NCI-H2171 (cell line): ENCODE results near the gene SSH3.
"Not testable (repeated sequence)": the region's sequence is repeated elsewhere in the genome, so short reads cannot be mapped to it uniquely, and the experiment has no call there.

Experiments
- DNase-seq: peaks from one replicate; lab custom pipeline; 2025; lab: John Stamatoyannopoulos, UW

Gene SSH3

DNA sequence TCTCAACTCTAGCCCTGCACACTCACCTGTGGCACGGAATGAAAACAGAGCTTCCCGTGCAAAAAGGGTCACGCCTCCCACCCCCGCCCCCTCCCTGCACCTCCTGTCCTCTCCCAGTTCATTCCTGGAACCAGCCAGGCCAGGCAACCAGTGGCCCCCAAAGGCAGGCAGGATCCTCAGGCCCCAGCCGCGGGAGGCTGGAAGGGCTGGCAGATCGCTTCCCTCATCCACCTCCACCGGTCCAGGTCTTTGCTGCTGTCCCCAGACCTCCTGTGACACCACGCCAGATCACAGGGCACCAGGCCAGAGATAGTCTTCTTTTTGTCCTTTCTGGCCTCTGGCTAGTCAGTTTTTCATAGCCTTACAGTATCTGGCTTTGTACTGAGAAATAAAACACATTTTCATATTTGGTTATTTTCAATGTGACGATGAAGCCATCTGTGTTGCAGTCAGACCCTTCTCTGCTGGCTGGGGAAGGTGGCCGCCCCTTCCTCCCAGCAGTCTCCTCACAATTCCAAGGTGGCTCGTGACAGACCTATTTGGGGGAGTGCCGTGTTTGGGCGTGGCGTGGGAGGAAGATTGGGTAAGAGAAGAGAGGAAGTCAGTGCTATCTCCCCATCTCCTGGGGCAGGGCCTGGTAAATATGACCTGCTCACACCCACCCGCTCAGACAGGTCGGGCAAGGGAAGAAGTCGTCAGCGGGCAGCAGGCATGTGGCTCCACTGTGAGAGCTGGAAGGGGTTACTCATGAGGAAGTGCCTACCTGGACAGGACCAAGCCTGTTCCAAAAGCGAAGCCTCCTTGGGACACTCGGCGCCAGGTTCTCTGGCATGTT, 9.1 kb downstream of the SSH3 start:
- DNase-seq, result no peak

DNA sequence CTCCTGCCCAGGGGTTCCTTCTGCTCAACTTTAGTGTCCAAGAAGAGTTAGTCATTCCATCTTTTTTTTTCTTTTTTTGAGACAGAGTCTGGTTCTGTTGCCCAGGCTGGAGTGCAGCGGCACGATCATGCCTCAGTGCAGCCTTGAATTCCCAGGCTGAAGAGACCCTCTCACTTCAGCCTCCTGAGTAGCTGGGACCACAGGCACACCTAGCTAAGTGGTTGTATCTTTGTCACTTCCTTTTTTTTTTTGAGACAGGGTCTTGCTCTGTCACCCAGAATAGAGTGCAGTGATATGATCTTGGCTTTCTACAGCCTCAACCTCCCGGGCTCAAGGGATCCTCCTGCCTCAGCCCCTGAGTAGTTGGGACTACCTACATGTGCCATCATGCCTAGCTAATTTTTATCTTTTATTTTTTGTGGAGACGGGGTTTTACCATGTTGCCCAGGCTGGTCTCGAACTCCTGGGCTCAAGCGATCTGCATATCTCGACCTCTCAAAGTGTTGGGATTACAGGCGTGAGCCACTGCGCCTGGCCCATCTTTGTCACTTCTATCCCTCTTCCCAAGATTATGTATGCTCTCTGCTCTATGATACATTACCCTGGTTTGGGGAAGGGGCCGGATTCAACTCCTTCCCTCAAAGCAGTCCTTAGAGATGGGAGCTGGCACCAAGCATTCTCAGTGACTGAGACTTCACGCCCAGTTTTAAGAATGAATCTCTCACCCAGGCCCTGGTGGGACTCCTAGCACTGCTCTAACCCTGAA, 10.0 kb downstream of the SSH3 start:
- no peak for DNase-seq

DNA sequence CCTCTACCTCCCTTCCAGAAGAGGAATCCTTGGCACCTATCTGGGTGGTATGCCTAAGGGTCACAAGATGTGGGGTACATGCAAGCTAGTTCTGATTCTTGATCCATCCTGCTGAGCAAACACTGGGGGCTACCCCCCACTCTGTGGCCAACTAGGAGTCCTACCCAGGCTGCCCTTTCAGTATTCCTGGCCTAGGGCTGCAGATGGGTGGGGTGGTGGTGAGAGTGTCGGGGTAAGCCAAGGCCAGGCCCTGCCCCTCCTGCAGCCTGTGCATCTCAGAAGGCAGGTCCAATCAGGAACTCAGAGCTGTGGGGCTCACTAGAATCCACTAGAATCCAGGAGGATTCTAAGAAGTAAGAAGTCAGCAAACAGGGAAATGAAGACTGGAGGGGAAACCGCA, 10.9 kb downstream of the SSH3 start:
- DNase-seq, result no peak

DNA sequence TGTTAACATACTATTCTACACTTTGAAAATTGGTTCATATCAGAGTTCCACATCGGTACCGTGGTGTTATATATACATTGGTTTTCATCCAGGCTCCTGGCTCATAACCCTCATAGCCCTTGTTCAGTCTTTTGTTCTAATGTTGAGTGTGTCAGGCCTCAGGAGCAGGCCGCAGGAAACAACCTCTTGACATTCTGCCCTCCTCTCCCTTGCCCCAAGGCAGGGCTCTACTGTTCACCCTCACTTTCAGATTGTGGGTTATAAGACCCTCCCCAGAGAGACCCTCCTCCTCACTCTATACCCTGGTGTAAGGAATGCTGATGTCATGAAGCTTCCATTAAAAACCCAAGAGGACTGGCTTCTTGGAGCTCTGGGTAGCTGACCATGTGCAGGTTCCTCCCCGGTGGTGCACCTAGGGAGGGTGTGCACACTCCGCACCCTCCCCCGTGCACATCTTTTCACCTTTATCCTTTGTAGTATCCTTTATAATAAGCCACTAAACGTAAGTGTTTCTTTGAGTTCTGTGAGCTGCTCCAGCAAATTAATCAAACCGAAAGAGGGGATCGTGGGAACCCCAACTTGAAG, 12.1 kb downstream of the SSH3 start:
- DNase-seq, result no peak

DNA sequence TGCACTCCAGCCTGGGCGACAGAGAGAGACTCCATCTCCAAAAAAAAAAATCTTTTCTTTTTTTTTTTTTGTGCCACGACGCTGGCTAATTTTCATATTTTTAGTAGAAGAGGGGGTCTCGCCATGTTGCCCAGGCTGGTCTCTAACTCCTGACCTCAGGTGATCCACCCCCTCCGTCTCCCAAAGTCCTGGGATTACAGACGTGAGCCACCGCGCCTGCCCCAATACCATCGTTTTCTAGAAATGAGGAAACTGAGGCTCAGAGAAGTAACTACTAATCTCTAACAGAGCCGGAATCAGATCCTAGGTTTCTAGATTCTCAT, 13.5 kb downstream of the SSH3 start:
- no peak for DNase-seq

DNA sequence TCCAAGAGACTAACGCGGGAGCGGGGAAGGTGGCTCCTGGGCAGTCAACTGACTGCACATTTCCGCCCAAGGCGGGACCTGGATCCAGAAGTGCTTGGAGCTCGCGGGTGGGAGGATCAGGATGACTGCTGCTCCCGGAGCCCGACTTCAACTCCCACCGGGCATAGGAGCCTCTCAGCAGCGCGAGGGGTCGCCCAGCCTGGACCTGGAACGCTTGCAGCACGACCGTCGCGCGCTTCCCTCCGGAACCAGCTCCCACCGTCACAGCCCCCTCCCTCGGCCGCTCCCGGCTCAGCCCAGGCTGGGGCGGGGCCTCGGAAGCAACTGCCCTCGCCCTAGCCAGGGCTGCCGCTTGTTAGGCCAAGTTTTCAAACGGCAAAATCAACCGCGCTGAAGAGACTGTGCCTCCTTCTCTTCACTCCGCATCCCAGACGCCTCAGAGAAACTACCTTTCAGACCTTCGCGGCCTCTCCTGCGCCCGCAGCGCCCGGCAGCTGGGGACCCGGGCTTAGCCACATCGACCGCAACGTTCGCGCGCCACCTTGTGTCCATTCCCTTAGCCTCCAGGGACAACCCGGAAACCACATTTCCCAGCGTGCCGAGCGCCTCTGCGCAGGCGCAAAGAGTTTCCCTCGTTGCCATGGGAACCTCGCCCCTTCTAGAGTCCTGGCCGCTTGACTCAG, 14.0 kb downstream of the SSH3 start:
- DNase-seq, result peak; percentile 97

DNA sequence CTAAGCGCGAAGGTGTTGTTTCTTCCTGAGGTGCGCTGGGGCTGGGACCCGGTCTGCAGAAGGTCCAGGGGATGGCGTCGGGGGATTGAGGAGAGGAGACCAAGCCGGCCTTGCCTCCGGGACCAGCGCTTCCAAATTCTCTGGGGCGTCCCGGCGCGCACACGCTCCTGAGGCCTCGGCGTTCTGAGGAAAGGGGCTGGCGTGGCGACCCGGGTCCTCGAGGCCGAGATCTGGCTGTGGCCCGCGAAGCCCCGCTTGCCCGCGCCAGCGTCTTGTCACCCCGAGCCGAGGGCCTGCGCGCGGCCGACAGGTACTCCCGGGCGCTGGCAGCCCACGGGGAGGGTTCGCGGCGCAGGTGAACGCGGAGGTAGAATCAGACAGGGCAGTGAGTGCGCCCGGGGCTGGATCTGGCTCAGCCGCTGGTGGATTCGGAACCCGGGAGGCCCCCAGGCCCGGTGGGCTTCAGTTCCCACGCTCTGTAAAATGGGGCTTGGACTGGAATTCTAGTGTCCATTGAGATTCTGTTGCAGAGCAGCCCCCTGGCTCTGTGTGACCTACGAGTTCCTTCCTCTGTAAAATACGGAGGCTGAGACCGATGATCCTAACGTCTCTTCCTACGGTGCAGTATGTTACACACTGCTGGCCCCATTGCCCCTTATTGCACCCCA, 14.7 kb downstream of the SSH3 start:
- no peak for DNase-seq

DNA sequence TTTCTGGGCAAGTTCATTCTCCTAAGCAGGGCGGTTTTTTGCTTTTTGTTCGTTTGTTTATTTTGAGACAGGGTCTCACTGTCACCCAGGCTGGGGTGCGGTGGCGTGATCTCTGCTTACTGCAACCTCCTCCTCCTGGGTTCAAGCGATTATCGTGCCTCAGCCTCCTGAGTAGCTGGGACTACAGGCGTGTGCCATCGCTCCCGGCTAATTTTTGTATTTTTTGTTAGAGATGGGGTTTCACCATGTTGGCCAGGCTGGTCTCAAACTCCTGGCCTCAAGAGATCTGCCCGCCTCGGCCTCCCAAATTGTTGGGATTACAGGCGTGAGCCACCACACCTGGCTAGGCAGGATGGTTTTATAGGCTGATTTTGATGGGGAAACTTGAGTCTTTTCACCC, 15.5 kb downstream of the SSH3 start:
- DNase-seq, result not testable (repeated sequence)

DNA sequence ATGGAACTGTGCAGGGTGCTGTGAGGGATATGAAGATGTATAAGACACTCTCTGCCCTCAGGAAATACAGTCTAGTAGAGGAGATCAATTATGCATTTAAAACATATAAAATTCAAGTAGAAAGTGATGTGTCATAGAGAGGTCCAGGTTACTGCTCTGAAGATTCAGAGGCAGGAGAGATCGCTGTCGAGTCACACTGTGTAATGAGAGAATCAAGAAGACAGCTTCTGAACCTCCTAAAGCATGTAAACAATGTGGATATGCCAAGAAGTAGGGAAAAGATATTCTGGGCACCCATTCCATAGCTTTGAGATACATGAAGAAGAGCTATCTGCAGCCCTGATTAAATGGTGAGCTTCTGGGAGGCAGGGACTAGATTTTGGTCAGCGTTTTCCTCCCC, 16.7 kb downstream of the SSH3 start:
- no peak for DNase-seq

DNA sequence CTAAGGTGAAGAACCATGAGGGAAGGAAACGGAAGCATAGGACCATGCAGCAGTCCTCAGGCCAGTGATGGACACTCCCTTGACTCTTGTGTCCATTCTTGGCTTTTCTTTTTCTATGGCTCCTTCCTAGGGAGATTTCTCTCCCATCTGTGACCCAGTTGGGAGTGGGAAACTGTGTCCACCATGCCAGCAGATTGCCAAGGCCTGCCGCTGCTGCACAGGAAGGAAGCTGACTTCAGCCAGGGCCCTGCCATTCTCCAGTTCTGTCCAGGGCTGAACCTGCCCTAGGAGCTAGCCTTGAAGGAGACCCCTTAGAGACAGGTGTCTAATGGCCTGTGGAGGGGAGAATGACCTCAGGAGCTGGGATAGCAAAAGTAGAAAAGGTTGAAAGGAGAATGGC, 17.4 kb downstream of the SSH3 start:
- no peak for DNase-seq

DNA sequence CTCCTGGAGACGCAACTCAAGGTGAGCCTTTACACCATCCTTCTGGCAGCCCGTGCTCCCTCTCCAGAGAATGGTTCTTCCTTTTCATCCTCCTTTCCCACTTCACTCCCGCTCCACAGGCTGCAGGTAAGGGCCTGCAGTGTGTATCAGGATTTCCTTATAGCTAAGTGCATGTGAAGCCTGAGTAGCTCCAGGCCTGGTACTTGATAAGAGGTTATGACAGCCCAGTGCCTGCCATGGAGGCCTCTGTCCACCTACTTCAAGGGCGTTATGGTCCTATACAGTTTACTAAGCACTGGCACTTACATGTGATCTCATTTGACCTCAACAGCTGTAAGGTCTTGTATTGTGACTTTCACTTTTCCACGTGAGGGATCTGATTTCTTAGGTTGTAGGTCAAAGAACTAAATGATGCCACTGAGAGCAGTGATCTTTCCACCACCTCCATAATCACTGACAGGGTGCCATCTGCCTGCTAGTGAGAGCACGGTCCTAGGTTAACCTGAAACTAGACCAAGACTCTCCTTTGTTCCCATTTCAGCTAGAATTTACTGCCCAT, 18.1 kb downstream of the SSH3 start:
- DNase-seq, result no peak

DNA sequence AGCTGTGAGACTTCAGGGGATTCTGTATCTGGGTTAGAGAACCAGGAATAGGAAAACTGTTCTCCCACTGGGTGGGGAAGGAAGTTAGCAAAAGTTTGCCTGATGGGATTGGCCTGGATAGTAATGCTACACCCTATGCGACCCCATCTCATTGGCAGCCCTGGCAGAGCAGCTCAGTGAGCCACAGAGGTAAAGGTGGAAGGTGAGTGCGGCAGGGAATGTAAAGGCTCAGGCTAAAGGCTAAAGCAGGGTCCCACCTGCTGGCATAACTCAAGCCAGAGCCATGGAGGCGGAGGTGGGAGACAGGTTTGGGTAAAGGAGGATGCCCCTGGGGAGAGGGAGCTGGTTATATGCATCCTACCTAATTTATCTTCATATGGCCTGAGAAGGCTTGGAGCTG, 18.7 kb downstream of the SSH3 start:
- DNase-seq, result no peak

DNA sequence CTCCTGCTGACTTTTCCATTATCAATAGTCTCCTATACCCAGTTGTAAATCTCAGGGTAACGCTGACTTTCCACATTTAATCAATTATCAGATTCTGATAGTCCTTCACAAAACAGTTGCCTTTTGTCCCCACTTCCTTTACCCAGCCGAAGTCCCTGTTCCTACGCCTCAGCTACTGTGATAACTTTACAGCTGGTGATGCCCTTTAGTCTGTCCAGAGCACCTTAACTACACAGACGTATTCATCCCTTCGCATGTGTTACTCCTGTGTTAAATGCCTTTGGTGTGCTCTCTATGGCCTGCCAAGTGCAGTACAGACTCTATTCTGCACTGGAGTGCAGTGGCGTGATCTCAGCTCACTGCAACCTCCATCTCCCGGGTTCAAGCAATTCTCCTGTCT, 20.2 kb downstream of the SSH3 start:
- no peak for DNase-seq

DNA sequence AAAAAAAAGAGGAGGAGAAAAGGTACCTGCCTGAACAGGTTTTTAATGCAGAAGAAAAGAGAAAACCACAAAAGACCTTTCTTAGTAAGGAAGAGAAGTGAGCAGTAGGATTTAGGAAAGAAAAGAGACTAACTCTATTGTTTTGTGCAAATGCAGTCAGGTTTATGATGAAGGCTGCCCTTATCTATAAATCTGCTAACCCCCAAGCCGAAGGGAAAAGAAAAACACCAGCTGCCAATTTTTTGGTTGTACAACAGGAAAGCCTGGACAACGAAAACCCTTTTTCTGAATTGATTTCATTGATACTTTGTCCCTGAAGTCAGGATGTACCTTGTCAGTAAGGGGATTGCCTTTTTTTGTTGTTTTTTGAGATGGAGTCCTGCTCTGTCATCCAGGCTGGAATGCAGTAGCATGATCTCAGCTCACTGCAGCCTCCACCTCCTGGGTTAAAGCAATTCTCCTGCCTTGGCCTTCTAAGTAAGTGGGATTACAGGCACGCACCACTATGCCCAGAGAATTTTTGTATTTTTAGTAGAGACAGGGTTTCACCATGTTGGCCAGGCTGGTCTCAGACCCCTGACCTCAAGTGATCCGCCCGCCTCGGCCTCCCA, 28.9 kb downstream of the SSH3 start:
- DNase-seq, result no peak

DNA sequence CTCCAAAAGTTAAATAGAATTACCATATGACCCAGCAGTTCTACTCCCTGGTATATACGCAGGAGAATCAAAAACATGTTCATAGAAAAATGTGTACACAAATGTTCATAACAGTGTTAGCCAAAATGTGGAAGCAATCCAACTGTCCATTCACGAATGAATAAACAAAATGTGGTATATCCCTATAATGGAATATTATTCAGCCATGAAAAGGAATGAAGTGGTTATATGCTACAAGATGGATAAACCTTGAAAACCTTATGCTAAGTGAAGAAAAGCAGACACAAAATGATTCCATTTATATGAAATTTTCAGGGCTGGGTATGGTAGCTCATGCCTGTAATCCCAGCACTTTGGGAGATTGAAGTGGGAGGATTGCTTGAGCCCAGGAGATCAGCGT, 33.9 kb downstream of the SSH3 start:
- no peak for DNase-seq

DNA sequence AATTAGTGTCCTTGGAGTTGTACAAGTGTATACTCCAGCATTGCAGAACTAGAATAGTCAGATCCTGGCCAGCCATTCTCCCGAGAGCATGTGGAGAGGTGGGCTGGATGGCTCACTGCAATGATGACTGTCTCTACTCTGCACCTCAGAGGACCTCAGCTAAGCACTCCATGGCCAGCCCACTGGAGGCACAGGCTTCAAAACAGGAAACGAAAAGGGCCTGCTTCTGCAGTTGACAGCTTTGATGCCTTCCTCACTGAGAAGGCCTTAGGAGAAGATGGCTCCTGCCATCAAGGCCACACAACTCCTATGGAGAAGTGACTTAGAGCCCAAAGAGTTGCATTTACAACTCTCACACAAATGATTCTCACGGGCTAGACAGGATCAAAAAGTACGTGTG, 40.9 kb downstream of the SSH3 start:
- DNase-seq, result no peak

DNA sequence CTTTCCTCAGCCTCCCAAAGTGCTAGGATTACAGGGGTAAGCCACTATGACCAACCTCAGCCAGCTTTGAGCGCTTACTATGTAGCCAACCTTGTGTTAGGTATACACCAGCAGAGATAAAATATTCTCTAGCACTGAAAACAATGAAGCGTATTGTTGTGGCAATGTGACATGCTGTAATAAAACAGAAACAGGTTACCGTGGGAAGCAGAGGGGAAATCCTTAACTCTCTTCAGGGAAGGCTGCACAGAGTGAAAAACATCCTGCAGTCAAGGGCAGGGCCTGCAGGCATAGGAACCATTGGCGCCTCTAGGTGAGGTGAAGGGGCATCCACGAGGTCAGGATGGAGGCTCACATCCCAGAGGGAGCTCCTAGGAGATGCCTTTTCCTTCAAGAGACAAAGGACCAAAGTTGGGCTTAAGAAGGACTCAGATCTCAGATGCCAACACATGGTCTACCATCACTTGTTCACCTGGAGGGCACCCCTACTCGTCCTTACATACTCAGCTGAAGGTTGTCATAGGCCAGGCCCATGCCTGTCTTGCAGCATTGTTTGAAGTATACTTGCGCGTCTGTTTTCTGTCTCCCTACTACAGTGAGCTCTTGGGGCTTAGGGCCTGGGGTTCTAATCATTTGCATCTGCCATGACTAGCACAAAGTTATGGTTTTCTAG, 42.1 kb downstream of the SSH3 start:
- no peak for DNase-seq

DNA sequence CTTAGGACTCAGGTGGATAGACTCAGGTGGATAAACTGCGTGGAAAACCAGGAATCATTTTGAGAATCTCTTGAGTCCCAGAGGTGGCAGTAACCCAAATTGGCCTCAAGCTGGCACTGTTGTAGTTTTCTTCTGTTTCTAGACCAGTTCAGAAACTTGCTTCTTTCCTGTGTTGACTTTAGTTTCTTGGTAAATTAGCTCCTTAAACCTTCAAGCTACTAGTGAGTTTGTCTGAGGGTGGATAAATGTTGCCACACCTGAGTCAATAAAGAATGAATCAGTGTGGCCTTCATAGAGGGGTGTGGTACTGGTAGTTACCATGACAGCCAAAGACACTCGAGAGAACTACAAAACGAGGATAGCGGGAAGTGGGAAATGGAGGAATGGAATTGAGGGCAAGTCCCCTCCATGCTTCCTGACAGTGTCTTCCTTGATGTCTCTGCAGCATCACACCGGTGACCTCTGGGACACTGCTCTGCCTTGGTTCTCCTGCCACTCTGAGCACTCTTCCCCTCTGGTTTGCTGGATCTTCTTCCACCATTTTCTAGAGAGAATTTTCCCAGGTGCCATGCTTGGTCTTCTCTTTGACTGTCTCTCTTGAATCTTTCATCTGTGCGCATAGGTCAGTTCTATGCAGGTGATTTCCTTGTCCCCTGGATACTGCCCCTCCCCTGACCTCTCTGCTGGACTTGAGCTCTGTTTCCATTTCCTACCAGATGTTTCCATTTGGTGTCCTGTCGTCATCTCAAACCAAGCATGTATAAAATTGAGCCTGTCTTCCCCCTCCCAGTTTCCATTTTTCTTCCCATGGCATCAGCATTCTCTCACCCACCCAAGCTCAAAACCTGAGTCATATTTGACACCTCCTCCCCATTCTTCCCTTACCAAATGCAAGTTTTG, 42.8 kb downstream of the SSH3 start:
- DNase-seq, result no peak

DNA sequence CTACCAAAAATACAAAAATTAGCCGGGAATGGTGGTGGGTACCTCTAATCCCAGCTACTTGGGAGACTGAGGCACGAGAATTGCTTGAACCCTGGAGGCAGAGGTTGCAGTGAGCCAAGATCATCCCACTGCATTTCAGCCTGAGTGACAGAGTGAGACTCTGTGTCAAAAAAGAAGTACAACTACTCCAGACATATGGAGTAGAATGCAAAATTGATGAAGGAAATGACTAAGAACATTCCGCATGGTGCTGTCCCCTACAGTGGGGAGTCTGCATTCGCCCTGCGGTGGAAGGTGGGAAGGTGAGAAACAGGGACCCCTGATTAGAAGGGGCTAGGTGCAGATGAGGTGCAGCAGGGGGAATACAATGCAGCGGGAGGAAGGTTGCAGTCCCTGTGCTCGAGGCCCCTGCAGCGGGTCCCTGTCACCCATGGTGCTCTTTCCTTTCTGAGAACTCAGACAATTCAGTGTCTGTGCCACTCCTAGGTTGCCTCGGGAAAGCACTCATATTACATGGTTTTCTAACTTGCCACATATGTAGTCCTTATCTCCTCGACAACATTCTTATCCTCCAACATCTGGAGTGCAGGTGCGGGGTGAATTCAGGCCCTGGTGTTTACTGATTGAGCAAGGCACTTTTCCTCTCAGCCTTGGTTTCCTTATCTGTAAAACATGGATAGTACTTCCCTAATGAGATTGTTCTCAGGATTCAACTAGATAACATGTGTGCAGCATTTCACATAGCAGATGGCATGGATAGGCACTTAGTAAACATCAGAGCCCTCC, 44.8 kb downstream of the SSH3 start:
- peak; percentile 44 for DNase-seq
